ENCODE measurements around the gene ACTN1.

The ACTN1 gene

GRCh38 chr14:68961781-68962584 is 17.1 kb downstream of the ACTN1 start:
- POLR2A ChIA-PET = no interaction called here
- no peak for DNase-seq (ENCODE audit: extremely low spot score)
- no peak for TF ChIP-seq CTCF (IDR thresholded peaks at IDR 0.05; ENCODE audit: control extremely low read depth, extremely low read depth, low read depth, missing control alignments)
- CTCF ChIA-PET = no interaction called here

- CTCF ChIA-PET = no interaction called here
These were observed 17.7 kb downstream of the ACTN1 start for GRCh38 chr14:68961361-68961760.

GRCh38 chr14:68960123-68960522 is 19.0 kb downstream of the ACTN1 start:
- DNase-seq (ENCODE audit: extremely low spot score) = no peak
- ChIA-PET CTCF (interaction anchor here (1.3 kb wide), 1 partner anchor 48 kb away, joined by 3 read pairs; no protein-coding TSS in a partner anchor), POLR2A (no interaction called here)
- no peak for TF ChIP-seq CTCF (IDR thresholded peaks at IDR 0.05; ENCODE audit: control extremely low read depth, extremely low read depth, low read depth, missing control alignments)

More at GRCh38 chr14:68961361-68961760, 17.7 kb downstream of the ACTN1 start:
- POLR2A ChIA-PET = no interaction called here
- DNase-seq (ENCODE audit: extremely low spot score) = no peak
- no peak for TF ChIP-seq CTCF (IDR thresholded peaks at IDR 0.05; ENCODE audit: control extremely low read depth, extremely low read depth, low read depth, missing control alignments)

- no peak for DNase-seq (ENCODE audit: extremely low spot score)
- no peak for TF ChIP-seq CTCF (IDR thresholded peaks at IDR 0.05; ENCODE audit: control extremely low read depth, extremely low read depth, low read depth, missing control alignments)
- ChIA-PET CTCF (interaction anchor here (1.3 kb wide), 2 partner anchors 19 to 47 kb away, joined by 3 read pairs; no protein-coding TSS in a partner anchor), POLR2A (no interaction called here)
These were observed 20.1 kb downstream of the ACTN1 start for GRCh38 chr14:68959035-68959434.

- ChIA-PET CTCF (interaction anchor here (1.3 kb wide), 1 partner anchor 19 kb away, joined by 3 read pairs; no protein-coding TSS in a partner anchor), POLR2A (no interaction called here)
- no peak for TF ChIP-seq CTCF (IDR thresholded peaks at IDR 0.05; ENCODE audit: control extremely low read depth, extremely low read depth, low read depth, missing control alignments)
- no peak for DNase-seq (ENCODE audit: extremely low spot score)
These were observed 20.5 kb downstream of the ACTN1 start for GRCh38 chr14:68958553-68958952.

GRCh38 chr14:68957775-68958174 is 21.3 kb downstream of the ACTN1 start:
- CTCF ChIA-PET = interaction anchor here (1.4 kb wide), 1 partner anchor 13 kb away, joined by 3 read pairs; no protein-coding TSS in a partner anchor
- DNase-seq (ENCODE audit: extremely low spot score) = no peak
- POLR2A ChIA-PET = no interaction called here
- TF ChIP-seq CTCF (IDR thresholded peaks at IDR 0.05; ENCODE audit: control extremely low read depth, extremely low read depth, low read depth, missing control alignments) = no peak
